HepG2 (cell line): ENCODE results near the gene DPEP3. TPM values are rescaled to one million over a fixed set of nuclear protein-coding genes. Genes with fewer than 3 reads are reported as not detected.
A peak's percentile ranks its signal among the peaks of the same experiment; 100 is the strongest.

Source experiments
- ATF7 ChIP-seq, 2 experiments: fragments of 450-650 bp in 1 of 2; sonication (generic) in 1 of 2; formaldehyde crosslinking in 1 of 2; IDR thresholded peaks; 2 replicates each; pipeline versions ENCODE4 v1.4.0 to v1.6.1; 2016 to 2020; ENCODE audit warnings: antibody characterized with exemption in 1 of 2, mild to moderate bottlenecking in 1 of 2, missing genetic modification reagents in 1 of 2
- ATM ChIP-seq: fragments of 450-650 bp; IDR thresholded peaks from 2 replicates; pipeline ENCODE4 v1.7.1; 2017; ENCODE audit warnings: mild to moderate bottlenecking, borderline replicate concordance
- FOXM1 ChIP-seq: sonication (generic); formaldehyde crosslinking; IDR thresholded peaks from 2 replicates; pipeline ENCODE4 v1.5.0; 2020; ENCODE audit warnings: missing genetic modification reagents
- MED13 ChIP-seq: sonication (generic); formaldehyde crosslinking; IDR thresholded peaks from 2 replicates; pipeline ENCODE4 v1.5.0; 2020; ENCODE audit warnings: missing genetic modification reagents
- MEF2D ChIP-seq: sonication (generic); formaldehyde crosslinking; IDR thresholded peaks from 2 replicates; pipeline ENCODE4 v1.5.1; 2020; ENCODE audit warnings: mild to moderate bottlenecking, missing genetic modification reagents
- RELA ChIP-seq: sonication (generic); formaldehyde crosslinking; IDR thresholded peaks from 2 replicates; pipeline ENCODE4 v1.4.0; 2020; ENCODE audit warnings: missing genetic modification reagents
- RXRB ChIP-seq: IDR thresholded peaks from 2 replicates; pipeline ENCODE4 v1.6.1; 2016; ENCODE audit warnings: borderline replicate concordance, missing genetic modification reagents, missing compliant biosample characterization
- SALL2 ChIP-seq: sonication (generic); formaldehyde crosslinking; IDR thresholded peaks from 2 replicates; pipeline ENCODE4 v1.8.1; 2023; ENCODE audit warnings: mild to moderate bottlenecking, missing genetic modification reagents, inconsistent platforms
- YEATS2 ChIP-seq: sonication (generic); formaldehyde crosslinking; IDR thresholded peaks from 2 replicates; pipeline ENCODE4 v1.4.0; 2020; ENCODE audit warnings: missing genetic modification reagents, borderline replicate concordance
- ZFP41 ChIP-seq: sonication (generic); formaldehyde crosslinking; IDR thresholded peaks from 2 replicates; pipeline ENCODE4 v1.4.0; 2020; ENCODE audit warnings: mild to moderate bottlenecking, missing genetic modification reagents, borderline replicate concordance
- ZNF678 ChIP-seq: sonication (generic); formaldehyde crosslinking; IDR thresholded peaks from 2 replicates; pipeline ENCODE4 v1.4.0; 2020; ENCODE audit warnings: mild to moderate bottlenecking, missing genetic modification reagents
- ZNF879 ChIP-seq: sonication (generic); formaldehyde crosslinking; IDR thresholded peaks from 2 replicates; pipeline ENCODE4 v1.8.1; 2023; ENCODE audit warnings: missing genetic modification reagents
- polyA plus RNA-seq, 8 experiments: library from polyadenylated mRNA; depleted of rRNA in 3 of 8; stranded (reverse) in 7 of 8; unstranded in 1 of 8; fragments of >200 nt; fragmentation: Illumina TruSeq in 4 of 8; extraction: Trizol in 4 of 8; gene quantifications; 2 replicates each; pipeline versions ENCODE4 v1.2.1 to v1.2.3, GENCODE V29; 2011 to 2016; ENCODE audit warnings: low read depth in 4 of 8, missing spikeins in 1 of 8, mixed read lengths in 1 of 8; ENCODE audit not compliant: insufficient read depth in 1 of 8
- total RNA-seq, 5 experiments: library from RNA; depleted of rRNA; stranded (reverse); fragments of >200 nt; fragmentation: Illumina TruSeq; extraction: Trizol; gene quantifications; 2 replicates each; pipeline ENCODE4 v1.2.3, GENCODE V29; 2016; ENCODE audit warnings: low read depth in 1 of 5
- TF ChIP-seq, protein P1 (sequence below): sonication (generic); formaldehyde crosslinking; conservative IDR thresholded peaks from 2 replicates; pipeline ENCODE4 v1.8.1; 2023; ENCODE audit warnings: missing genetic modification reagents
- TF ChIP-seq, protein P2 (sequence below): sonication (generic); formaldehyde crosslinking; IDR thresholded peaks from 2 replicates; pipeline ENCODE4 v1.4.0; 2020; ENCODE audit warnings: missing genetic modification reagents
- TF ChIP-seq, protein P3 (sequence below): sonication (generic); formaldehyde crosslinking; IDR thresholded peaks from 2 replicates; pipeline ENCODE4 v1.8.1; 2023; ENCODE audit warnings: mild to moderate bottlenecking, missing genetic modification reagents
- TF ChIP-seq, protein P4 (sequence below): sonication (generic); formaldehyde crosslinking; IDR thresholded peaks from 2 replicates; pipeline ENCODE4 v1.4.0; 2020; ENCODE audit warnings: missing genetic modification reagents, borderline replicate concordance
- TF ChIP-seq, protein P5 (sequence below), 2 experiments: fragments of 450-650 bp in 1 of 2; sonication (generic) in 1 of 2; formaldehyde crosslinking; IDR thresholded peaks; 2 replicates each; pipeline versions ENCODE4 v1.5.0 to v1.8.0; 2020 to 2022; ENCODE audit warnings: mild to moderate bottlenecking in 1 of 2, missing genetic modification reagents in 1 of 2
- TF ChIP-seq, protein P6 (sequence below): sonication (generic); formaldehyde crosslinking; IDR thresholded peaks from 2 replicates; pipeline ENCODE4 v1.5.1; 2020; ENCODE audit warnings: missing genetic modification reagents, mild to moderate bottlenecking, borderline replicate concordance

DPEP3 gene
- total and polyA plus RNA-seq, 2 of the 13 experiments (the other 11 are each of a cell fraction or from before 2014, with no cell fraction given): not detected

DNA sequence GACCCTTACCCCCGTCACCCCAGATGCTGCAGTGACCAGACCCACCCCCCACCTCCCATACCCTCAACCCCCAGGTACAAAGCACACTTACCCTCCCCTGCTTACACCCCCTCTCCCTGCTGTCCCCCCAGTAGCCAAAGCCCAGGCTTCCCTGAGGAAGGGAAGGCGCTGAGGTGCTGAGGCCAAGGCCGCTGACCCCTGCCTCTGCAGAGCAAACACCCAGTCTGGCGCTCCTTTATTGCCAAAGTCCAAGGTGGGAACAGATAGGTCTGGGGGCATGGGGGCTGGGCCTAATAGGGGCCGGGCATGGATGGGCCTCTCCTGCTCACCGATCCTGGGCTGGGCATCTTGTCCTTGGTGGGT is 37.1 kb downstream of the DPEP3 start (continued):
- TF ChIP-seq, protein P1, sequence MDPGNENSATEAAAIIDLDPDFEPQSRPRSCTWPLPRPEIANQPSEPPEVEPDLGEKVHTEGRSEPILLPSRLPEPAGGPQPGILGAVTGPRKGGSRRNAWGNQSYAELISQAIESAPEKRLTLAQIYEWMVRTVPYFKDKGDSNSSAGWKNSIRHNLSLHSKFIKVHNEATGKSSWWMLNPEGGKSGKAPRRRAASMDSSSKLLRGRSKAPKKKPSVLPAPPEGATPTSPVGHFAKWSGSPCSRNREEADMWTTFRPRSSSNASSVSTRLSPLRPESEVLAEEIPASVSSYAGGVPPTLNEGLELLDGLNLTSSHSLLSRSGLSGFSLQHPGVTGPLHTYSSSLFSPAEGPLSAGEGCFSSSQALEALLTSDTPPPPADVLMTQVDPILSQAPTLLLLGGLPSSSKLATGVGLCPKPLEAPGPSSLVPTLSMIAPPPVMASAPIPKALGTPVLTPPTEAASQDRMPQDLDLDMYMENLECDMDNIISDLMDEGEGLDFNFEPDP (CRISPR knock-in tag): 0 out of 2 replicates have a peak, but pooled peaks have one; percentile 7
- TF ChIP-seq ATM: no peak
- TF ChIP-seq, protein P2, sequence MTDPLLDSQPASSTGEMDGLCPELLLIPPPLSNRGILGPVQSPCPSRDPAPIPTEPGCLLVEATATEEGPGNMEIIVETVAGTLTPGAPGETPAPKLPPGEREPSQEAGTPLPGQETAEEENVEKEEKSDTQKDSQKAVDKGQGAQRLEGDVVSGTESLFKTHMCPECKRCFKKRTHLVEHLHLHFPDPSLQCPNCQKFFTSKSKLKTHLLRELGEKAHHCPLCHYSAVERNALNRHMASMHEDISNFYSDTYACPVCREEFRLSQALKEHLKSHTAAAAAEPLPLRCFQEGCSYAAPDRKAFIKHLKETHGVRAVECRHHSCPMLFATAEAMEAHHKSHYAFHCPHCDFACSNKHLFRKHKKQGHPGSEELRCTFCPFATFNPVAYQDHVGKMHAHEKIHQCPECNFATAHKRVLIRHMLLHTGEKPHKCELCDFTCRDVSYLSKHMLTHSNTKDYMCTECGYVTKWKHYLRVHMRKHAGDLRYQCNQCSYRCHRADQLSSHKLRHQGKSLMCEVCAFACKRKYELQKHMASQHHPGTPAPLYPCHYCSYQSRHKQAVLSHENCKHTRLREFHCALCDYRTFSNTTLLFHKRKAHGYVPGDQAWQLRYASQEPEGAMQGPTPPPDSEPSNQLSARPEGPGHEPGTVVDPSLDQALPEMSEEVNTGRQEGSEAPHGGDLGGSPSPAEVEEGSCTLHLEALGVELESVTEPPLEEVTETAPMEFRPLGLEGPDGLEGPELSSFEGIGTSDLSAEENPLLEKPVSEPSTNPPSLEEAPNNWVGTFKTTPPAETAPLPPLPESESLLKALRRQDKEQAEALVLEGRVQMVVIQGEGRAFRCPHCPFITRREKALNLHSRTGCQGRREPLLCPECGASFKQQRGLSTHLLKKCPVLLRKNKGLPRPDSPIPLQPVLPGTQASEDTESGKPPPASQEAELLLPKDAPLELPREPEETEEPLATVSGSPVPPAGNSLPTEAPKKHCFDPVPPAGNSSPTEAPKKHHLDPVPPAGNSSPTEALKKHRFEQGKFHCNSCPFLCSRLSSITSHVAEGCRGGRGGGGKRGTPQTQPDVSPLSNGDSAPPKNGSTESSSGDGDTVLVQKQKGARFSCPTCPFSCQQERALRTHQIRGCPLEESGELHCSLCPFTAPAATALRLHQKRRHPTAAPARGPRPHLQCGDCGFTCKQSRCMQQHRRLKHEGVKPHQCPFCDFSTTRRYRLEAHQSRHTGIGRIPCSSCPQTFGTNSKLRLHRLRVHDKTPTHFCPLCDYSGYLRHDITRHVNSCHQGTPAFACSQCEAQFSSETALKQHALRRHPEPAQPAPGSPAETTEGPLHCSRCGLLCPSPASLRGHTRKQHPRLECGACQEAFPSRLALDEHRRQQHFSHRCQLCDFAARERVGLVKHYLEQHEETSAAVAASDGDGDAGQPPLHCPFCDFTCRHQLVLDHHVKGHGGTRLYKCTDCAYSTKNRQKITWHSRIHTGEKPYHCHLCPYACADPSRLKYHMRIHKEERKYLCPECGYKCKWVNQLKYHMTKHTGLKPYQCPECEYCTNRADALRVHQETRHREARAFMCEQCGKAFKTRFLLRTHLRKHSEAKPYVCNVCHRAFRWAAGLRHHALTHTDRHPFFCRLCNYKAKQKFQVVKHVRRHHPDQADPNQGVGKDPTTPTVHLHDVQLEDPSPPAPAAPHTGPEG (CRISPR knock-in tag): no peak; the same call in 1 of the 2 replicates
- TF ChIP-seq, protein P3, sequence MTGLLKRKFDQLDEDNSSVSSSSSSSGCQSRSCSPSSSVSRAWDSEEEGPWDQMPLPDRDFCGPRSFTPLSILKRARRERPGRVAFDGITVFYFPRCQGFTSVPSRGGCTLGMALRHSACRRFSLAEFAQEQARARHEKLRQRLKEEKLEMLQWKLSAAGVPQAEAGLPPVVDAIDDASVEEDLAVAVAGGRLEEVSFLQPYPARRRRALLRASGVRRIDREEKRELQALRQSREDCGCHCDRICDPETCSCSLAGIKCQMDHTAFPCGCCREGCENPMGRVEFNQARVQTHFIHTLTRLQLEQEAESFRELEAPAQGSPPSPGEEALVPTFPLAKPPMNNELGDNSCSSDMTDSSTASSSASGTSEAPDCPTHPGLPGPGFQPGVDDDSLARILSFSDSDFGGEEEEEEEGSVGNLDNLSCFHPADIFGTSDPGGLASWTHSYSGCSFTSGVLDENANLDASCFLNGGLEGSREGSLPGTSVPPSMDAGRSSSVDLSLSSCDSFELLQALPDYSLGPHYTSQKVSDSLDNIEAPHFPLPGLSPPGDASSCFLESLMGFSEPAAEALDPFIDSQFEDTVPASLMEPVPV (CRISPR knock-in tag): no peak
- TF ChIP-seq MED13 (CRISPR knock-in tag): no peak
- TF ChIP-seq, protein P4, sequence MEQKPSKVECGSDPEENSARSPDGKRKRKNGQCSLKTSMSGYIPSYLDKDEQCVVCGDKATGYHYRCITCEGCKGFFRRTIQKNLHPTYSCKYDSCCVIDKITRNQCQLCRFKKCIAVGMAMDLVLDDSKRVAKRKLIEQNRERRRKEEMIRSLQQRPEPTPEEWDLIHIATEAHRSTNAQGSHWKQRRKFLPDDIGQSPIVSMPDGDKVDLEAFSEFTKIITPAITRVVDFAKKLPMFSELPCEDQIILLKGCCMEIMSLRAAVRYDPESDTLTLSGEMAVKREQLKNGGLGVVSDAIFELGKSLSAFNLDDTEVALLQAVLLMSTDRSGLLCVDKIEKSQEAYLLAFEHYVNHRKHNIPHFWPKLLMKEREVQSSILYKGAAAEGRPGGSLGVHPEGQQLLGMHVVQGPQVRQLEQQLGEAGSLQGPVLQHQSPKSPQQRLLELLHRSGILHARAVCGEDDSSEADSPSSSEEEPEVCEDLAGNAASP: peak; percentile 53; the same call in 1 of the 2 replicates
- TF ChIP-seq MEF2D: peak; percentile 16
- no peak for TF ChIP-seq ZNF879 (CRISPR knock-in tag)
- no peak for TF ChIP-seq RELA (CRISPR knock-in tag)
- TF ChIP-seq, protein P5, sequence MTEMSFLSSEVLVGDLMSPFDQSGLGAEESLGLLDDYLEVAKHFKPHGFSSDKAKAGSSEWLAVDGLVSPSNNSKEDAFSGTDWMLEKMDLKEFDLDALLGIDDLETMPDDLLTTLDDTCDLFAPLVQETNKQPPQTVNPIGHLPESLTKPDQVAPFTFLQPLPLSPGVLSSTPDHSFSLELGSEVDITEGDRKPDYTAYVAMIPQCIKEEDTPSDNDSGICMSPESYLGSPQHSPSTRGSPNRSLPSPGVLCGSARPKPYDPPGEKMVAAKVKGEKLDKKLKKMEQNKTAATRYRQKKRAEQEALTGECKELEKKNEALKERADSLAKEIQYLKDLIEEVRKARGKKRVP (CRISPR knock-in tag; IDR thresholded peaks at IDR 0.05): peak in 1 of 2 experiments; percentile 39; a peak in 1 of 4 replicates
- TF ChIP-seq ZNF678 (CRISPR knock-in tag): no peak
- TF ChIP-seq YEATS2 (CRISPR knock-in tag): no peak
- TF ChIP-seq, protein P6, sequence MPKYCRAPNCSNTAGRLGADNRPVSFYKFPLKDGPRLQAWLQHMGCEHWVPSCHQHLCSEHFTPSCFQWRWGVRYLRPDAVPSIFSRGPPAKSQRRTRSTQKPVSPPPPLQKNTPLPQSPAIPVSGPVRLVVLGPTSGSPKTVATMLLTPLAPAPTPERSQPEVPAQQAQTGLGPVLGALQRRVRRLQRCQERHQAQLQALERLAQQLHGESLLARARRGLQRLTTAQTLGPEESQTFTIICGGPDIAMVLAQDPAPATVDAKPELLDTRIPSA (CRISPR knock-in tag): no peak
- peak; percentile 53 for TF ChIP-seq RXRB (CRISPR knock-in tag)
- TF ChIP-seq FOXM1 (CRISPR knock-in tag): no peak
- no peak for TF ChIP-seq SALL2 (CRISPR knock-in tag)
- no peak for TF ChIP-seq ZFP41
- TF ChIP-seq ATF7 (IDR thresholded peaks at IDR 0.05): no peak
- TF ChIP-seq ATF7 (CRISPR knock-in tag; IDR thresholded peaks at IDR 0.05): no peak
